Measurements from ENCODE around the gene CEP63. TPM values are rescaled to one million over a fixed set of nuclear protein-coding genes. Genes with fewer than 3 reads are reported as not detected.

The CEP63 gene
- total RNA-seq, 1 donor from 2014 or later = 20.6 TPM

DNA sequence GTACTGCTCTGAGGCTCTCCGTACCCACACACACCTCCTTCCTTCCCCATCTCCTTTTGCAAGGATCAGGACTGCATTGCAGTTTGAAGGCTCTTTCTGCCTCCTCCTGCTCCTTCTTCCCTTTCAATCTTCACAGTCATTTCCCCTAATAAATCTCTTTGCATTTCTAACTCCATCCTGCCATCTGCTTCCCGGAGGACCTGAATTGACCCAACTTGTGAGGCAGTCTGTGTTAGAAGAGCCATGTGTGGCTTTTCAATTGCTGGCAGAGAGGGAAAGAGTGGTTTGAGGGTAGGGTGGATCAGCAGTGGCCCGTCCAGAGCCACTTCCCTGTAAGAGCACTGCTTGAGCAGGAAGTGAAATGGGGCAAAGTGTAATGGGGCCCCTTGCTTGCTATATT lies 35.9 kb upstream of the CEP63 start:
- TF ChIP-seq, protein P1, sequence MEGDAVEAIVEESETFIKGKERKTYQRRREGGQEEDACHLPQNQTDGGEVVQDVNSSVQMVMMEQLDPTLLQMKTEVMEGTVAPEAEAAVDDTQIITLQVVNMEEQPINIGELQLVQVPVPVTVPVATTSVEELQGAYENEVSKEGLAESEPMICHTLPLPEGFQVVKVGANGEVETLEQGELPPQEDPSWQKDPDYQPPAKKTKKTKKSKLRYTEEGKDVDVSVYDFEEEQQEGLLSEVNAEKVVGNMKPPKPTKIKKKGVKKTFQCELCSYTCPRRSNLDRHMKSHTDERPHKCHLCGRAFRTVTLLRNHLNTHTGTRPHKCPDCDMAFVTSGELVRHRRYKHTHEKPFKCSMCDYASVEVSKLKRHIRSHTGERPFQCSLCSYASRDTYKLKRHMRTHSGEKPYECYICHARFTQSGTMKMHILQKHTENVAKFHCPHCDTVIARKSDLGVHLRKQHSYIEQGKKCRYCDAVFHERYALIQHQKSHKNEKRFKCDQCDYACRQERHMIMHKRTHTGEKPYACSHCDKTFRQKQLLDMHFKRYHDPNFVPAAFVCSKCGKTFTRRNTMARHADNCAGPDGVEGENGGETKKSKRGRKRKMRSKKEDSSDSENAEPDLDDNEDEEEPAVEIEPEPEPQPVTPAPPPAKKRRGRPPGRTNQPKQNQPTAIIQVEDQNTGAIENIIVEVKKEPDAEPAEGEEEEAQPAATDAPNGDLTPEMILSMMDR (IDR thresholded peaks at IDR 0.05) = no peak
- DNase-seq = no peak

DNA sequence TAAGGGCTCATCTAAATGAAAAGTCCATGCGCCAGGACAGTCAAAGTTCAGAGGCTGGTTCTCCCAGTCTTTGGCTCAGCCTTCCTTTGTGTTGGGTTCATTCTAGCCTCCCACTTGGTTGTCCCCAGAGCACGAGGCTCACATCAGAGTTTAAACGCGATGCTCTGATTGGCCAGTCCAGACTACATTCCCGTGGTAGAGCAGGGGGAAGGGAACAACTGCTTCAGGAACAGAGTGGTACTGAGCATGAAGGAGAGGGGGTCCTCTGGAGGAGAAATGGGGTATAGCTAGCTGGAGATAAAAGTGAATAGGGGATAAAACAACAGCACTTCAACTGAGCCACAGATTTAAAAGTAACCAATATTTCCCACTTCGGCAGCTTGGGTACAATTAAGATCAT lies 32.2 kb upstream of the CEP63 start:
- intact Hi-C loops (cut with DNase I) = no loop called here
- no peak for DNase-seq
- TF ChIP-seq, protein P1 (IDR thresholded peaks at IDR 0.05) = no peak
- Histone ChIP-seq H3K27ac (no peak overlapping the region), H3K36me3 (no peaks in the 10 kb centered on the region), H3K27me3 (ENCODE audit: low read depth) (no peaks in the 10 kb centered on the region), H3K4me1 (peaks cover 11% of the 10 kb centered on the region), H3K9me3 (no peaks in the 10 kb centered on the region), H3K4me3 (no peak overlapping the region)
- ATAC-seq = no peak

More for the DNA sequence above, 35.9 kb upstream of the CEP63 start:
- no peak overlapping the region for H3K4me3 ChIP-seq
- peaks cover 3% of the 10 kb centered on the region for H3K9me3 ChIP-seq
- no peak for ATAC-seq
- intact Hi-C loops (cut with DNase I) = no loop called here
- peaks cover 24% of the 10 kb centered on the region for H3K4me1 ChIP-seq
- no peaks in the 10 kb centered on the region for H3K27me3 ChIP-seq (ENCODE audit: low read depth)
- H3K27ac ChIP-seq = no peak overlapping the region
- no peaks in the 10 kb centered on the region for H3K36me3 ChIP-seq

DNA sequence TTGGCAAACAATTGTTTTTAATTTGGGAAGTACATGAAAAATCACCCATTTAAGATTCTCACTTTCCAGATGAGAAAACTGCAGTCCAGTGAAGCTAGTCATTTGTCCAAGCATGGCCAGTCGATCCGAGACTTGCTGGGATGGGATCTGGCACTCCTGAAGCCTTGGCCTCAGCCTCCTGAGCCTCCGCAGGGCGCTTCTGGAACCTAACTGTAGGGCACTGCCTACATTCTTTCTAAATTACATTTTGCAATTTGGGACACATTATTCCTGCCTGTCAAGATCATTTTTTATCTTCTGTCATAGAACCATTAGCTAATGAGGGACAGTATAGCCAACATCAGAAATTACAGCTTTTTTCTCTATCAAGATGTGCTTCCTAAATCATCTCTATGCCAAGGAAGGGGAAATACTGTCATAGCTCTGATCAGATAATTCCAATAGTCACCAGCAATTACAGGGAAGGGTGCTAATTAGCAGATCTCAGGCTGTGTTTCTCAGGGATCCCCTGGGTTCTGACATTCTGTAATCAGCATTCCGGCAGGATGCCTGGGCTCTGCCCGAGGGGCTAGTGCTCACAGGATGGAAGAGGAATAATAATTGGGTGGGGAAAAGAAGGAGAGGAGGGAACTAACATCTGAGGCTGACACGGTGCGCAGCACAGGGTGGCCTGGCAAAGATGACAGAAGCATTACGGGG lies 28.3 kb upstream of the CEP63 start:
- ATAC-seq (no peak), DNase-seq (no peak)
- Histone ChIP-seq H3K27me3 (ENCODE audit: low read depth) (no peaks in the 10 kb centered on the region), H3K4me1 (no peaks in the 10 kb centered on the region), H3K9me3 (no peaks in the 10 kb centered on the region), H3K4me3 (no peak overlapping the region), H3K27ac (no peak overlapping the region), H3K36me3 (no peaks in the 10 kb centered on the region)
- intact Hi-C loops (cut with DNase I) = no loop called here
- TF ChIP-seq, protein P1 (IDR thresholded peaks at IDR 0.05) = no peak

DNA sequence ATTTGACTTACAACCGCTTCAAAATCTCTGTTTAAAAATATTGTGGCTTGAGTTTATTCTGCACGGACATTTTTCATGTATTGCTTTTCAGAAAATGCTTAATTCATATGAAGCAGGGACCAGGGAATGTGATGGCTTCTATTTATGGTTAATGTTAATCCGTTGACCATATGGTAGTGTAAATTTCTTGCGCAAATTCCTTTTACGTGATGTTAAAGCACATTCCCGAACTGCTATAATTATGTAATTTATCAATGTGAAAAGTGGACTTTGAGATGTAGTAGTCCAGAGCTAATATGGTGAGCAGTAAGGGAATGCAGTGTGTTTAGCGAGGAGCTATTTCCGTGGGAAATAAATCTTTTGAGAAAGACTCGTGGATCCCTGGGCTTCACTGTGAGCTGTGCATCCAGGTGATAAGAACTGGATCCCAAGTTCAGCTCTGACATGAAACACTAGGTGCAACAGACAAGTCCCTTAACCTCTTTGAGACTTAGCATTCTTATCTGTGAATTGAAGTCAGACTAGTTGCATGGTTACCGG lies 27.4 kb upstream of the CEP63 start:
- Histone ChIP-seq H3K9me3 (no peaks in the 10 kb centered on the region), H3K4me3 (no peak overlapping the region), H3K4me1 (no peaks in the 10 kb centered on the region), H3K36me3 (no peaks in the 10 kb centered on the region), H3K27me3 (ENCODE audit: low read depth) (no peaks in the 10 kb centered on the region), H3K27ac (no peak overlapping the region)
- DNase-seq (no peak), ATAC-seq (no peak)
- intact Hi-C loops (cut with DNase I) = no loop called here
- TF ChIP-seq, protein P1 (IDR thresholded peaks at IDR 0.05) = no peak

DNA sequence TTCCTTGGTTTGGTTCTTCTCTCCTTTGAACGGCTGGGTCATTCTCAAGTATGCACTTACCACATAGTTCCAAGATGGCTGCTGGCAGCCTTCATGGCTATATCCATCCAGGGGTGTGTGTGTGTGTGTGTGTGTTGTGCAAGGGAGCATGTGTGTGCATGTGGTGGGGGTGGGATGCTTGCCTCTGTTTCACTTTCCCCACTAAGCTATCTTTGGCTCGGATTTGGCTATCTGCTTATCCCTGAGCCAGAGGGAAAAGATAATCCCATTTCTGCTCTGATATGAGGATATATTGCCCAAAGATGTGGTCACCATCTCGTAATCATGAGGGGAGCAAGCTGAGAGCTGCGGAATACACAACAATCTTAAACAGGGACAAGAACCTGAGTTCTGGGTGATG lies 26.3 kb upstream of the CEP63 start:
- ATAC-seq = no peak
- Histone ChIP-seq H3K4me3 (no peak overlapping the region), H3K36me3 (no peaks in the 10 kb centered on the region), H3K27me3 (ENCODE audit: low read depth) (no peaks in the 10 kb centered on the region), H3K9me3 (no peaks in the 10 kb centered on the region), H3K27ac (no peak overlapping the region), H3K4me1 (peaks cover under 1% of the 10 kb centered on the region)
- intact Hi-C loops (cut with DNase I) = no loop called here
- TF ChIP-seq, protein P1 (IDR thresholded peaks at IDR 0.05) = no peak
- DNase-seq = no peak
